ENCODE data around the gene PDGFC.

GRCh38 chr4:156915221-156915620, 56.4 kb downstream of the PDGFC start:
- TF ChIP-seq CTCF (conservative IDR thresholded peaks at IDR 0.05; ENCODE audit: low read length) (no peak), EZH2phosphoT487 (IDR thresholded peaks at IDR 0.05; ENCODE audit: borderline replicate concordance, low read depth, low read length) (no peak)

All from OCI-LY7 (cell line).